B cell (primary cell): Measurements from ENCODE around the gene TOR1AIP1. TPM values are rescaled to one million over a fixed set of nuclear protein-coding genes. Genes with fewer than 3 reads are reported as not detected.

Experiments used
- ATAC-seq: fragments of 200-7000 bp; cut with Tn5 transposase; one replicate; pipeline ENCODE4 v1.10.0; 2021; ENCODE audit warnings: low read depth, mild to moderate bottlenecking, moderate number of reproducible peaks, moderate library complexity
- CTCF ChIA-PET: fragments of 350-600 bp; sonication (Branson Sonifier 250); formaldehyde crosslinking; loops from one replicate; lab custom pipeline; 2021; ENCODE audit warnings: antibody characterized with exemption, inconsistent platforms; lab: Charles Lee
- POLR2A ChIA-PET: fragments of 350-600 bp; sonication (Branson Sonifier 250); formaldehyde crosslinking; loops from one replicate; lab custom pipeline; 2021; ENCODE audit warnings: antibody characterized with exemption; lab: Charles Lee
- DNase-seq: peaks from one replicate; pipeline ENCODE4 v3.0.0; 2013
- H2AFZ ChIP-seq: 2 replicates; pipeline ENCODE4 v1.6.1; 2012; ENCODE audit warnings: mild to moderate bottlenecking, low read depth, low read length; ENCODE audit not compliant: insufficient read depth, poor library complexity, severe bottlenecking
- H3K27ac ChIP-seq, 2 donors: 1 replicate in 1 of 2; 2 replicates in 1 of 2; pipeline ENCODE4 v1.5.1; 2012 to 2013; ENCODE audit warnings: low read length in 2 of 2, mild to moderate bottlenecking in 2 of 2, moderate library complexity in 1 of 2
- H3K27me3 ChIP-seq, 4 experiments: fragments of 200-600 bp in 1 of 4; sonication (generic) in 1 of 4; replicated peaks in 1 of 4; 1 replicate in 2 of 4; 2 replicates in 2 of 4; pipeline versions ENCODE4 v1.6.1 to v1.7.0; 2013 to 2016; ENCODE audit warnings: low read length in 3 of 4, mild to moderate bottlenecking in 2 of 4, mixed read lengths in 1 of 4, moderate library complexity in 1 of 4; ENCODE audit not compliant: insufficient read depth in 4 of 4, control insufficient read depth in 3 of 4; ENCODE audit errors: control extremely low read depth in 1 of 4
- H3K36me3 ChIP-seq, 2 experiments: replicated peaks in 1 of 2; 1 replicate in 1 of 2; 2 replicates in 1 of 2; pipeline versions ENCODE4 v1.6.1 to v1.7.1; 2013; ENCODE audit warnings: low read length in 1 of 2; ENCODE audit not compliant: insufficient read depth in 2 of 2, control insufficient read depth in 1 of 2; ENCODE audit errors: control extremely low read depth in 1 of 2, extremely low read depth in 1 of 2
- H3K4me1 ChIP-seq, 2 donors: fragments of 200-600 bp in 1 of 2; sonication (generic) in 1 of 2; 1 replicate in 1 of 2; 2 replicates in 1 of 2; pipeline versions ENCODE4 v1.5.1 to v1.6.1; 2013 to 2017; ENCODE audit warnings: low read length in 2 of 2; ENCODE audit not compliant: control insufficient read depth in 2 of 2, insufficient read depth in 2 of 2
- H3K4me2 ChIP-seq: replicated peaks from 2 replicates; pipeline ENCODE3; 2012; ENCODE audit warnings: mild to moderate bottlenecking, low read depth, low read length; ENCODE audit not compliant: poor library complexity, severe bottlenecking
- H3K4me3 ChIP-seq, 5 experiments: fragments of 200-600 bp in 1 of 5; sonication (generic) in 1 of 5; 1 replicate in 3 of 5; 2 replicates in 2 of 5; pipeline versions ENCODE4 v1.5.1 to v1.7.0; 2011 to 2016; ENCODE audit warnings: low read length in 4 of 5, mild to moderate bottlenecking in 4 of 5, low read depth in 2 of 5, control low read depth in 1 of 5, moderate library complexity in 1 of 5; ENCODE audit not compliant: insufficient read depth in 1 of 5; ENCODE audit errors: control extremely low read depth in 1 of 5, extremely low read depth in 1 of 5
- H3K79me2 ChIP-seq: fragments of 200-600 bp; sonication (generic); one replicate; pipeline ENCODE4 v1.6.0; 2016; ENCODE audit warnings: low read length; ENCODE audit not compliant: control insufficient read depth, insufficient read depth
- H3K9ac ChIP-seq: fragments of 200-600 bp; sonication (generic); 2 replicates; pipeline ENCODE4 v1.6.1; 2017; ENCODE audit warnings: mild to moderate bottlenecking, low read length, moderate library complexity
- H3K9me3 ChIP-seq, 3 donors: one replicate each; pipeline versions ENCODE4 v1.6.1 to v1.7.1; 2013; ENCODE audit warnings: low read length in 2 of 3; ENCODE audit not compliant: control insufficient read depth in 2 of 3, insufficient read depth in 1 of 3; ENCODE audit errors: control extremely low read depth in 1 of 3
- H4K20me1 ChIP-seq: 2 replicates; pipeline ENCODE4 v1.6.0; 2012; ENCODE audit warnings: mild to moderate bottlenecking, low read length; ENCODE audit not compliant: insufficient read depth, control insufficient read depth, poor library complexity, severe bottlenecking
- H3K27ac Mint-ChIP-seq: one replicate; pipeline ENCODE4 v1.8.0; 2021; ENCODE audit warnings: mixed read lengths
- H3K27me3 Mint-ChIP-seq: one replicate; pipeline ENCODE4 v1.8.0; 2021; ENCODE audit warnings: mixed read lengths
- H3K4me1 Mint-ChIP-seq: one replicate; pipeline ENCODE4 v1.8.0; 2021; ENCODE audit warnings: mixed read lengths
- H3K4me3 Mint-ChIP-seq: one replicate; pipeline ENCODE4 v1.8.0; 2021; ENCODE audit warnings: mixed read lengths
- H3K9me3 Mint-ChIP-seq: one replicate; pipeline ENCODE4 v1.8.0; 2022; ENCODE audit warnings: mixed read lengths; ENCODE audit not compliant: insufficient read depth
- CTCF ChIP-seq: fragments of 200-600 bp; IDR thresholded peaks from one replicate; pipeline ENCODE4 v1.8.0; 2022; ENCODE audit warnings: antibody characterized with exemption, mild to moderate bottlenecking
- EZH2 ChIP-seq: IDR thresholded peaks from 2 replicates; pipeline ENCODE4 v1.6.1; 2012; ENCODE audit warnings: borderline replicate concordance, low read depth, mild to moderate bottlenecking, moderate library complexity, low read length; ENCODE audit not compliant: insufficient read depth, poor library complexity, severe bottlenecking
- WGBS: methylation state at CpG from one replicate; pipeline ENCODE4 v1.1.5; 2013; ENCODE audit warnings: missing lambda C conversion rate; ENCODE audit not compliant: insufficient coverage; 5-methylcytosine and 5-hydroxymethylcytosine counted together
- intact Hi-C: fragments of 100-400 bp; cut with micrococcal nuclease; formaldehyde crosslinking; loops from one replicate; pipeline ENCODE4 v1.10.0; 2022
- polyA plus RNA-seq: library from polyadenylated mRNA; depleted of rRNA; stranded (reverse); fragments of >200 nt; gene quantifications from 2 replicates; pipeline ENCODE4 v1.2.3, GENCODE V29; 2012
- total RNA-seq, 2 donors: library from RNA; stranded (reverse); fragments of 120-200 nt in 1 of 2; gene quantifications; 1 replicate in 1 of 2; 2 replicates in 1 of 2; pipeline versions ENCODE4 v1.2.3 to v1.2.4, GENCODE V29; 2013 to 2022

Gene TOR1AIP1
- total and polyA plus RNA-seq, 2 donors (not counting 1 experiment from before 2014, with no cell fraction given), result 43.3 to 98.1 TPM

GRCh38 chr1:179889589-179889988 is 7.5 kb downstream of the TOR1AIP1 start:
- H3K27me3 Mint-ChIP-seq, result no peaks in the 10 kb centered on the region
- Histone ChIP-seq H3K79me2 (peaks cover 97% of the 10 kb centered on the region), H3K9ac (no peak overlapping the region), H3K27me3 (no peaks in the 10 kb centered on the region), H3K9me3 (no peaks in the 10 kb centered on the region), H3K4me2 (no peak overlapping the region), H4K20me1 (peaks cover 10% of the 10 kb centered on the region), H2AFZ (no peak overlapping the region), H3K4me1 (peaks cover 16 to 38% of the 10 kb centered on the region in 2 donors), H3K4me3 (no peak overlapping the region), H3K36me3 (peaks cover 19 to 56% of the 10 kb centered on the region in 2 experiments), H3K27ac (no peak overlapping the region)
- CTCF ChIA-PET, result interaction anchor here (1.2 kb wide), 1 partner anchor 62 kb away, joined by 3 read pairs; no protein-coding TSS in a partner anchor
- H3K9me3 Mint-ChIP-seq, result no peaks in the 10 kb centered on the region
- intact Hi-C loops, result loop anchor here (10.0 kb wide), 2 partner anchors 525 to 995 kb away; partner anchors contain the start of gene AXDND1
- POLR2A ChIA-PET, result no interaction called here
- H3K27ac Mint-ChIP-seq, result no peak overlapping the region
- DNase-seq, result no peak
- H3K4me1 Mint-ChIP-seq, result peaks cover 36% of the 10 kb centered on the region
- no peak overlapping the region for H3K4me3 Mint-ChIP-seq
- no peak for ATAC-seq
- no CpG with 5 or more reads among the region's 4 CpGs for WGBS
- no peak for TF ChIP-seq EZH2
- TF ChIP-seq CTCF, result no peak

GRCh38 chr1:179910934-179911333 is 28.8 kb downstream of the TOR1AIP1 start:
- ChIA-PET POLR2A (no interaction called here), CTCF (interaction anchor here (1.0 to 1.1 kb wide), 2 partner anchors 11 to 17 kb away, joined by 3 read pairs; no protein-coding TSS in a partner anchor)
- Histone ChIP-seq H3K27me3 (no peaks in the 10 kb centered on the region), H3K27ac (no peak overlapping the region), H3K36me3 (peaks cover 20 to 56% of the 10 kb centered on the region in 2 experiments), H4K20me1 (no peaks in the 10 kb centered on the region), H3K79me2 (peaks cover 8% of the 10 kb centered on the region), H3K4me3 (no peak overlapping the region), H3K9ac (no peak overlapping the region), H3K4me2 (no peak overlapping the region), H3K4me1 (no peaks in the 10 kb centered on the region), H2AFZ (no peak overlapping the region), H3K9me3 (peaks cover 0 to 1% (median 0%) of the 10 kb centered on the region in 3 donors)
- no CpG with 5 or more reads among the region's 1 CpG for WGBS
- Mint-ChIP-seq H3K27ac (no peak overlapping the region), H3K27me3 (no peaks in the 10 kb centered on the region), H3K4me1 (no peaks in the 10 kb centered on the region), H3K4me3 (no peak overlapping the region), H3K9me3 (no peaks in the 10 kb centered on the region)
- intact Hi-C loops, result no loop called here
- DNase-seq, result no peak
- TF ChIP-seq CTCF, result no peak
- TF ChIP-seq EZH2, result no peak
- no peak for ATAC-seq
